GM04503 (cell line): Measurements from ENCODE around the gene RASSF1.
"Not testable (repeated sequence)": the region's sequence is repeated elsewhere in the genome, so short reads cannot be mapped to it uniquely, and the experiment has no call there.

Experiments used
- DNase-seq: peaks from one replicate; pipeline ENCODE4 v3.0.0-alpha.2; 2012; ENCODE audit warnings: low read depth

RASSF1 gene

DNA sequence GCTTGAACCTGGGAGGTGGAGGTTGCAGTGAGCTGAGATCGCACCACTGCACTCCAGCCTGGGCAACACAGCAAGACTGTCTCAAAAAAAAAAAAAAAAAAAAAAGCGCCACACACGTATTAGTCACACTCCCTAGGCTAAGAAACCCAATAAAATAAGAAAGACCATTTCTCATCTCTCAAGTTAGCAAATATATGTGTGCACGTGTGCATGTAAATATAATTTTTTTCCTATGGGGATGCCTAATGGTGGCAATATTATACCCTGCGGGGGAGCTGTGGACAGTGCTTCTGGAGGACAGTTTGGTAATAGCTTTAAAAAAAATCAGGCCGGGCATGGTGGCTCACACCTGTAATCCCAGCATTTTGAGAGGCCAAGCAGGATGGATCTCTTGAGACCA lies 56.5 kb downstream of the RASSF1 start:
- DNase-seq, result not testable (repeated sequence)
